Lower leg skin (tissue), 3 donors: ENCODE data around the gene ERGIC3.

Experiments used
- POLR2A ChIP-seq, 2 donors: fragments of 450-650 bp; IDR thresholded peaks; one replicate each; pipeline ENCODE4 v1.6.1; 2016 to 2017; ENCODE audit warnings: antibody characterized with exemption in 2 of 2, mild to moderate bottlenecking in 1 of 2, moderate library complexity in 1 of 2
- TF ChIP-seq, protein P1 (sequence below), 3 donors: fragments of 450-650 bp; IDR thresholded peaks; one replicate each; pipeline ENCODE4 v1.5.1; 2016; ENCODE audit warnings: antibody characterized with exemption in 3 of 3, mild to moderate bottlenecking in 3 of 3, moderate library complexity in 2 of 3

- TF ChIP-seq, protein P1, sequence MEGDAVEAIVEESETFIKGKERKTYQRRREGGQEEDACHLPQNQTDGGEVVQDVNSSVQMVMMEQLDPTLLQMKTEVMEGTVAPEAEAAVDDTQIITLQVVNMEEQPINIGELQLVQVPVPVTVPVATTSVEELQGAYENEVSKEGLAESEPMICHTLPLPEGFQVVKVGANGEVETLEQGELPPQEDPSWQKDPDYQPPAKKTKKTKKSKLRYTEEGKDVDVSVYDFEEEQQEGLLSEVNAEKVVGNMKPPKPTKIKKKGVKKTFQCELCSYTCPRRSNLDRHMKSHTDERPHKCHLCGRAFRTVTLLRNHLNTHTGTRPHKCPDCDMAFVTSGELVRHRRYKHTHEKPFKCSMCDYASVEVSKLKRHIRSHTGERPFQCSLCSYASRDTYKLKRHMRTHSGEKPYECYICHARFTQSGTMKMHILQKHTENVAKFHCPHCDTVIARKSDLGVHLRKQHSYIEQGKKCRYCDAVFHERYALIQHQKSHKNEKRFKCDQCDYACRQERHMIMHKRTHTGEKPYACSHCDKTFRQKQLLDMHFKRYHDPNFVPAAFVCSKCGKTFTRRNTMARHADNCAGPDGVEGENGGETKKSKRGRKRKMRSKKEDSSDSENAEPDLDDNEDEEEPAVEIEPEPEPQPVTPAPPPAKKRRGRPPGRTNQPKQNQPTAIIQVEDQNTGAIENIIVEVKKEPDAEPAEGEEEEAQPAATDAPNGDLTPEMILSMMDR (IDR thresholded peaks at IDR 0.05) = no peak
- no peak for TF ChIP-seq POLR2A (IDR thresholded peaks at IDR 0.05)
Observed at GRCh38 chr20:35552914-35553313, 11.0 kb downstream of the ERGIC3 start.
